Activated T-cell treated with anti-CD3 and anti-CD28 coated beads, Interleukin-2, amount 50 U/mL, for 24 hours (primary cell): ENCODE data around the gene PRKAG2.
"Not testable (repeated sequence)": the region's sequence is repeated elsewhere in the genome, so short reads cannot be mapped to it uniquely, and the experiment has no call there.

Source experiments
- DNase-seq: peaks from one replicate; pipeline ENCODE4 v3.0.0-alpha.2; 2020
- H3K27ac Mint-ChIP-seq: 2 replicates; pipeline ENCODE4 v1.8.0; 2020; ENCODE audit warnings: mild to moderate bottlenecking, mixed read lengths
- H3K27me3 Mint-ChIP-seq: 2 replicates; pipeline ENCODE4 v1.8.0; 2020; ENCODE audit warnings: mixed read lengths
- H3K36me3 Mint-ChIP-seq: 2 replicates; pipeline ENCODE4 v1.8.0; 2020; ENCODE audit warnings: low read depth, mixed read lengths
- H3K4me1 Mint-ChIP-seq: 2 replicates; pipeline ENCODE4 v1.8.0; 2020; ENCODE audit warnings: low read depth, mixed read lengths
- H3K4me3 Mint-ChIP-seq: 2 replicates; pipeline ENCODE4 v1.8.0; 2020; ENCODE audit warnings: mild to moderate bottlenecking, moderate library complexity, mixed read lengths
- H3K9me3 Mint-ChIP-seq: 2 replicates; pipeline ENCODE4 v1.8.0; 2020; ENCODE audit warnings: mixed read lengths

The PRKAG2 gene

GRCh38 chr7:151801291-151801690 lies 75.6 kb downstream of the PRKAG2 start:
- no peak overlapping the region for H3K4me3 Mint-ChIP-seq
- peaks cover 15% of the 10 kb centered on the region for H3K4me1 Mint-ChIP-seq
- no peak for DNase-seq
- H3K27ac Mint-ChIP-seq, result no peak overlapping the region
- no peaks in the 10 kb centered on the region for H3K36me3 Mint-ChIP-seq
- H3K9me3 Mint-ChIP-seq, result no peaks in the 10 kb centered on the region
- no peaks in the 10 kb centered on the region for H3K27me3 Mint-ChIP-seq

- no peaks in the 10 kb centered on the region for H3K27me3 Mint-ChIP-seq
- H3K4me1 Mint-ChIP-seq, result peaks cover 19% of the 10 kb centered on the region
- no peaks in the 10 kb centered on the region for H3K9me3 Mint-ChIP-seq
- no peaks in the 10 kb centered on the region for H3K36me3 Mint-ChIP-seq
- H3K4me3 Mint-ChIP-seq, result no peak overlapping the region
- no peak for DNase-seq
- H3K27ac Mint-ChIP-seq, result no peak overlapping the region
These were observed 76.1 kb downstream of the PRKAG2 start for GRCh38 chr7:151800861-151801260.

- no peak overlapping the region for H3K27ac Mint-ChIP-seq
- H3K27me3 Mint-ChIP-seq, result no peaks in the 10 kb centered on the region
- H3K36me3 Mint-ChIP-seq, result no peaks in the 10 kb centered on the region
- no peaks in the 10 kb centered on the region for H3K9me3 Mint-ChIP-seq
- no peak for DNase-seq
- H3K4me1 Mint-ChIP-seq, result peaks cover 22% of the 10 kb centered on the region
- H3K4me3 Mint-ChIP-seq, result no peak overlapping the region
These were observed 76.5 kb downstream of the PRKAG2 start for GRCh38 chr7:151800391-151800790.

DNA sequence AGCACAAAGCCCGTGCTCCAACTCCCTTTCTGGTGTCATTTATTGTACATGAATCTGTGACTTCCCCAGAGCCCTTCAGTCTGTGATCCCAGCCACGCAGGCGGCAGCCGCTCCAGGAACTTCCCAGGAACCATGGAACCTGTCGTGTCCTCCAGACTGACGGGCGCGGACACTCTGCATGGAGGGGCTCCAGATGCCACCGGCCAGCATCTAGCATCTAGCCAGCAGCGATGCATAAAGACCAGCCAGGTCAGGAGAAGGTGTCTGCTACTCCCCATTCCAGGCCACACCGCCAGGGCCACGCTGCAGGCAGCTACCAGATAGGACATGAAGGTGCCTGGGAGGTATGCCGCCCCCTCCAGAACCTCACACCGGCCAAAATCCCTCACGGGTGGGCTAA lies 77.4 kb downstream of the PRKAG2 start:
- no peaks in the 10 kb centered on the region for H3K9me3 Mint-ChIP-seq
- H3K36me3 Mint-ChIP-seq, result no peaks in the 10 kb centered on the region
- no peak overlapping the region for H3K4me3 Mint-ChIP-seq
- no peaks in the 10 kb centered on the region for H3K27me3 Mint-ChIP-seq
- H3K27ac Mint-ChIP-seq, result no peak overlapping the region
- H3K4me1 Mint-ChIP-seq, result peaks cover 31% of the 10 kb centered on the region
- DNase-seq, result no peak

DNA sequence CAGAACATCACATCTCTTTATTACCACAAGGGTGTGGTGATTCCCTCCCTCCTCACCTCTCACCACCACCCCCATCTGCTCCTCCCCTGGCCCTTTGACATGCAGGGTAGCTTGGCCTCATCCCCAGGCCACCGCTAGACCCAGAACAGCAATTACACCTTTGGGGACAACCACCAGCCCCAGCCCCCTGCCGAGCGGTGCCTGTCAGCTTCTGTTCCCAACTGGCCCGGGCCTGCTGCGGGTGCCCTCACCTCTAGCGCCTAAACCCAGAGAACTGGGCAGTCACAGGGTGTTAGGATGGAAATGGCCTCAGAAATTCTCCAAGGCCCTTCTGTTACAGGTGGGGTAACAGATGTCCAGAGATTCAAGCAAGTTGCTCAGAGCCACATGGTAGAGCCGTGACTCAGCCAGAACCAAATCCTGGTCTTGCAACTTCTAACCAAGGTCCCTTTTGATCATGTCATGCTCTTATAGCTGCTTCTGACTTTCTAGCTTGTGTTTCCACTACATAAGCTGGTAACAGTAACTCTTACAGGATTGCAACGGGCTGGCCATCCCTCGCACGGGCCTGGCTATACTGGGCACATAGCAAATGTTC lies 78.0 kb downstream of the PRKAG2 start:
- Mint-ChIP-seq H3K27ac (no peak overlapping the region), H3K4me3 (no peak overlapping the region), H3K36me3 (no peaks in the 10 kb centered on the region), H3K27me3 (no peaks in the 10 kb centered on the region), H3K9me3 (no peaks in the 10 kb centered on the region), H3K4me1 (peaks cover 36% of the 10 kb centered on the region)
- DNase-seq, result no peak

DNA sequence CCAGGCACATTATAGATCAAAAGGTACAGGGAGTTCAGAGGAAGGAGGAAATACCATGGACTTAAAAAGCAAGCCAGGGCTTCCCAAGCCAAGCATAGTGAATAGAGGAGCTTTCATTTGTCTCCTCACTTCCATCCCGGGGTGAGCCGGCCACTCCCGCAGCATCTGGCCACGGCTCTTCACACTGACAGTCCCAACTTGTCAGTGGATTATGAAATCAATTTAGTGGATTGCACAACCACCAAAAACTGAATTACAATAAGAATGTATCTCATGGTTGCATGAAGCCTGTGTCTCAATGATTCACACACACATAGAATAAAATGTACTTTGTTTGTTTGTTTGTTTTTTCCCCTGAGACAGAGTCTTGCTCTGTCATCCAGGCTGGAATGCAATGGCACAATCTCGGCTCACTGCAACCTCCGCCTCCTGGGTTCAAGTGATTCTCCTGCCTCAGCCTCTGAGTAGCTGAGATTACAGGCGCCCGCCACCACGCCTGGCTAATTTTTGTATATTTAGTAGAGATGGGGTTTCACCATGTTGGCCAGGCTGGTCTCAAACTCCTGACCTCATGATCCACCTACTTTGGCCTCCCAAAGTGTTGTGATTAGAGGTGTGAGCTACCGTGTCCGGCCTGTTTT lies 79.1 kb downstream of the PRKAG2 start:
- DNase-seq, H3K4me3 Mint-ChIP-seq, H3K9me3 Mint-ChIP-seq, H3K36me3 Mint-ChIP-seq, H3K27me3 Mint-ChIP-seq: not testable (repeated sequence)
- Mint-ChIP-seq H3K27ac (peak overlapping the region; percentile 61), H3K4me1 (peaks cover 39% of the 10 kb centered on the region)

- Mint-ChIP-seq H3K27me3 (no peaks in the 10 kb centered on the region), H3K9me3 (no peaks in the 10 kb centered on the region), H3K36me3 (no peaks in the 10 kb centered on the region), H3K4me1 (peaks cover 39% of the 10 kb centered on the region), H3K27ac (peak overlapping the region; percentile 85), H3K4me3 (no peak overlapping the region)
- no peak for DNase-seq
These were observed 79.9 kb downstream of the PRKAG2 start for GRCh38 chr7:151796871-151797537.

DNA sequence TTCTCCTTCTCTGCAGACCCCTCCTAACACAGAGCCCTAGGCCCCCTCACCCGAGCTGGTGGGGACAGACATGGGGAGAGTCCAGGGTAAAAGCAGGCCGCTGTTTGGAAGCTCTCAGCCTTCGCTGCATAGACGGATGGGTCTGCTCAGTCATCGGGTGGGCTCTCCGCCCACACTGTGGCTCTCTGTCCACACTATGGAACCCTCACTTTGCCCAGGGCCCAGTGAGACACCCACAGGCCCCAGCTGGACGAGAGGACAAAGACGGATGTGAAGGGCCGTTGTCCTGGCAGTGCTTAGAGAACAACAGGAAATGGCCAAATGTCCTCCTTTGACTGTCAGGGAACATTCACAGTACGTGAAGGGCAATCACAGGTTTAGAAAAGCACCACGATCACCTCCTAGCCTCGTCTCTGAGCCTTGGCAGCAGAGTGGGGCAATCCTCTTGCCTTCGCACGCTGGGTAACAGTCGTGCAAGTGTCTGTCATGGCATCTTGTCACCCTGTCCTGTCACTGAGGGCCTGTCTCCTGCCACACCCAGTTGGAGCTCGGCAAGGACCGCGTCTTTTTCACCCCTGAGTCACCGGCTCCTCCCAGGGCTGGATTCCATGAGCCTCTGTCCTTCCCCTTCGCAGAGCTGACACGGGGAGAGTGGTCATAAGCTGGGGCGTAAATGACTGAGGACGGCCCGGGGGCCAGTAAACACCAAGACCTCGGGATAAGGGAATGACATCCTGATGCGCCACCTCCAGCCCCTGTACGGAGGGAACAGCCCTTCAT lies 80.6 kb downstream of the PRKAG2 start:
- H3K4me1 Mint-ChIP-seq, result peaks cover 39% of the 10 kb centered on the region
- no peaks in the 10 kb centered on the region for H3K9me3 Mint-ChIP-seq
- H3K27ac Mint-ChIP-seq, result peak overlapping the region; percentile 85
- H3K4me3 Mint-ChIP-seq, result no peak overlapping the region
- no peaks in the 10 kb centered on the region for H3K27me3 Mint-ChIP-seq
- DNase-seq, result no peak
- no peaks in the 10 kb centered on the region for H3K36me3 Mint-ChIP-seq

- no peaks in the 10 kb centered on the region for H3K27me3 Mint-ChIP-seq
- H3K4me3 Mint-ChIP-seq, result peak overlapping the region; percentile 12
- peaks cover 39% of the 10 kb centered on the region for H3K4me1 Mint-ChIP-seq
- no peaks in the 10 kb centered on the region for H3K9me3 Mint-ChIP-seq
- no peaks in the 10 kb centered on the region for H3K36me3 Mint-ChIP-seq
- peak overlapping the region; percentile 88 for H3K27ac Mint-ChIP-seq
- DNase-seq, result peak; percentile 82
These were observed 81.6 kb downstream of the PRKAG2 start for GRCh38 chr7:151795168-151795811.

DNA sequence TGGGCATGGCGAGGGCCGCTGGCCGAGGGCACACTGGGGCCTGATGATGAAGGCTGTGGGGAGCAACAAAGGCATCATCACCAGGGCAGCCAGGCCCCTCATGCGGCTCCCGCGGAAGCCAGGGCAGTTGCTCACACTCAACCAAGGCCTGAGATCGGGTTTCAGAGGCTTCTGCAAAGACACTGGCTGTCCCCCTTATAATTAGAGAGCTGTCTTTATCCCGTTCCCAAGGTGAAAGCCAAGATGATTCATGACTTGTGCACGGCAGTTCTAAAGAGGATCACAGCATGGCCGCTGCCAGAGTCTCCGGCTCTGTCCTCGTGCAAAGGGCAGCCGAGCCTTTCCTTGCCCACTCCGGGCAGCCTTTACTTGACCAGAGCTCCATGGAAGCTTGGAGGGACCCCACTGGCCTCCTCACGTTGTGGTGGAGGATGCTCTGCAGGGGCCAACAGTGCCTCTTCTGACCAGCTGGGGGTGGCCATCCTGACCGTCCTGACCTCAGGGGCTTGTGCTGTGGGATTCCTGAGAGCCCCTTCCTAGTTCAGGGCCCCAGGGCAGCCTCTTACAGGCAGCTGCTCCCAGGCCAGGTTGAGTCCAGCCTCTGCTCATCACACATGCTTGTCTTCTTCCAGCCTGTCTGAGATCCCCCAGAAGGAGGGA lies 82.3 kb downstream of the PRKAG2 start:
- H3K4me1 Mint-ChIP-seq, result peaks cover 41% of the 10 kb centered on the region

DNA sequence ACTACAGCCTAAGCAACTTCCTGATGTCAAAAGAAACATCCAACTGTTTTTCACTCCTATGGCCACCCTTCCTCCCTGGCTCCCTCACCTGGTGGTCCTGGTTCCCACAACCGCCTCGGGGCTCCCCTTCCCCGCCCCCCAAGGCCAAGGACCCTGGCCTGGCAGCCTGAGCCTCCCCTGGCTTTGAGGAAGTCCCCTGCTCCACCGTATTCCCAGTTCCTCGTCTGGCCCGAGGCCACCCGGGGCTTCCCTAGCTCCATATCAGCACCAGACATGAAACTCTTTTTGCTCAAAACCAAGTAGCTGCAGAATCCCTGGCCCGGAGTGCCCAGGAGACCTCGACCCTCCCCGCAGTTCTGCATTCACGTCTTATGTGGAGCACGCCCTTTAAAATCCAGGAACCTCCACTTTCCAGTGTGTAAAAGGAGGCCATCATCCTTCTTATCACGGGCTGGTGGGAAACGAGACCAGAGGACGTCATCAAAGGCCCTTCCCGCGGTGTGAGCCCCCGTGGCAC lies 82.9 kb downstream of the PRKAG2 start:
- no peaks in the 10 kb centered on the region for H3K27me3 Mint-ChIP-seq
- H3K27ac Mint-ChIP-seq, result peak overlapping the region; percentile 29

More for the DNA sequence above, 82.3 kb downstream of the PRKAG2 start:
- Mint-ChIP-seq H3K9me3 (no peaks in the 10 kb centered on the region), H3K27ac (peak overlapping the region; percentile 88), H3K36me3 (no peaks in the 10 kb centered on the region), H3K27me3 (no peaks in the 10 kb centered on the region), H3K4me3 (no peak overlapping the region)
- DNase-seq, result no peak

GRCh38 chr7:151793531-151793951 lies 83.4 kb downstream of the PRKAG2 start:
- H3K36me3 Mint-ChIP-seq, result no peaks in the 10 kb centered on the region
- H3K27me3 Mint-ChIP-seq, result no peaks in the 10 kb centered on the region
- H3K4me3 Mint-ChIP-seq, result no peak overlapping the region
- H3K4me1 Mint-ChIP-seq, result peaks cover 50% of the 10 kb centered on the region
- H3K27ac Mint-ChIP-seq, result peak overlapping the region; percentile 47
- no peaks in the 10 kb centered on the region for H3K9me3 Mint-ChIP-seq
- no peak for DNase-seq

More for the DNA sequence above, 82.9 kb downstream of the PRKAG2 start:
- H3K36me3 Mint-ChIP-seq, result no peaks in the 10 kb centered on the region
- DNase-seq, result no peak
- H3K4me3 Mint-ChIP-seq, result no peak overlapping the region
- H3K4me1 Mint-ChIP-seq, result peaks cover 46% of the 10 kb centered on the region
- no peaks in the 10 kb centered on the region for H3K9me3 Mint-ChIP-seq

DNA sequence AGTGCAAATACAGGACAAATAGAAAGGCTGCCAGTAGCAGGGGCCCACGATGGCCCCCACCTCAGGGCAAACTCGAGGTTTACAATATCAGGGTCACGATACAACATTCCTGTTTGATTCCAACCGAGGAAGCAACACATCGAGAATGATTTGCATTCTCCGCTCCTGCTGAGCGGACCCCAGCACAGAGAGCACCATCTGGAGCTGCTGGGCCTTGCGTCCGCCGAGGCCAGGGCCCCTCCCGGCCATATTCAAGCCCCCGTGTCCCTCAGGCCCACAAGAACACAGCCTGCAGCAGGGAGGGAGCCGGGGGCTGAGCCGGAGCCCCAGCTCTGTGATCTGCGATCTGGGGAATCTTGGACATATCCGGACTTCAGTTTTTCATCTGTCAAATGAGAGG lies 84.3 kb downstream of the PRKAG2 start:
- Mint-ChIP-seq H3K9me3 (no peaks in the 10 kb centered on the region), H3K27me3 (no peaks in the 10 kb centered on the region), H3K36me3 (no peaks in the 10 kb centered on the region), H3K4me1 (peaks cover 57% of the 10 kb centered on the region), H3K27ac (no peak overlapping the region), H3K4me3 (no peak overlapping the region)
- DNase-seq, result no peak

- H3K4me3 Mint-ChIP-seq, result no peak overlapping the region
These were observed 84.8 kb downstream of the PRKAG2 start for GRCh38 chr7:151792086-151792485.

More at GRCh38 chr7:151792086-151792485, 84.8 kb downstream of the PRKAG2 start:
- Mint-ChIP-seq H3K27me3 (no peaks in the 10 kb centered on the region), H3K9me3 (no peaks in the 10 kb centered on the region), H3K36me3 (no peaks in the 10 kb centered on the region), H3K27ac (peak overlapping the region; percentile 18), H3K4me1 (peaks cover 53% of the 10 kb centered on the region)
- DNase-seq, result no peak
